IMR-90 (cell line): Measurements from ENCODE around the gene NOL8. TPM values are rescaled to one million over a fixed set of nuclear protein-coding genes. Genes with fewer than 3 reads are reported as not detected.

Experiments
- ATAC-seq: fragments of 200-7000 bp; cut with Tn5 transposase; 2 replicates; pipeline ENCODE4 v1.9.1; 2020; ENCODE audit warnings: low read depth, mild to moderate bottlenecking, moderate library complexity
- BruUV-seq: library from RNA; stranded (reverse); fragments of 400-500 nt; replicated peaks from 2 replicates; lab custom pipeline; 2021; lab: Mats Ljungman, UMichigan
- CTCF ChIA-PET: fragments of 300-600 bp; formaldehyde crosslinking; extraction: SDS; loops from one replicate; lab custom pipeline; 2021; ENCODE audit warnings: antibody characterized with exemption; lab: Yijun Ruan, JAX
- POLR2A ChIA-PET: fragments of 300-600 bp; sonication (Branson Sonifier 250); formaldehyde crosslinking; loops from one replicate; lab custom pipeline; 2022; ENCODE audit warnings: antibody characterized with exemption; ENCODE audit not compliant: unreplicated experiment; lab: Charles Lee
- DNase-seq: peaks from one replicate; pipeline ENCODE4 v3.0.0; 2013
- H2AFZ ChIP-seq: replicated peaks from 2 replicates; pipeline ENCODE3; 2013; ENCODE audit warnings: low read length, mild to moderate bottlenecking; ENCODE audit not compliant: poor library complexity
- H2AK5ac ChIP-seq: 2 replicates; pipeline ENCODE4 v1.6.1; 2013; ENCODE audit warnings: low read depth, low read length, inconsistent platforms
- H2AK9ac ChIP-seq: replicated peaks from 2 replicates; pipeline ENCODE3; 2013; ENCODE audit warnings: mild to moderate bottlenecking, low read depth, low read length, moderate library complexity; ENCODE audit not compliant: poor library complexity
- H2BK120ac ChIP-seq: 2 replicates; pipeline ENCODE4 v1.6.1; 2013; ENCODE audit warnings: low read depth, low read length, inconsistent platforms
- H2BK15ac ChIP-seq: 3 replicates; pipeline ENCODE4 v1.6.1; 2013; ENCODE audit warnings: low read depth, low read length, inconsistent platforms
- H2BK20ac ChIP-seq: 2 replicates; pipeline ENCODE4 v1.6.1; 2013; ENCODE audit warnings: low read depth, mild to moderate bottlenecking, inconsistent platforms, low read length, moderate library complexity
- H2BK5ac ChIP-seq: 2 replicates; pipeline ENCODE4 v1.6.1; 2013; ENCODE audit warnings: mild to moderate bottlenecking, low read depth, low read length, inconsistent platforms; ENCODE audit not compliant: poor library complexity, severe bottlenecking
- H3K14ac ChIP-seq: replicated peaks from 2 replicates; pipeline ENCODE4 v1.6.1; 2013; ENCODE audit warnings: low read depth, low read length, inconsistent platforms
- H3K18ac ChIP-seq: 2 replicates; pipeline ENCODE4 v1.6.1; 2013; ENCODE audit warnings: low read depth, low read length, control low read depth
- H3K23ac ChIP-seq: 2 replicates; pipeline ENCODE4 v1.6.1; 2013; ENCODE audit warnings: low read depth, low read length, inconsistent platforms
- H3K27ac ChIP-seq: 2 replicates; pipeline ENCODE4 v1.5.1; 2013; ENCODE audit warnings: mild to moderate bottlenecking, control low read depth, low read length; ENCODE audit not compliant: insufficient read depth
- H3K27me3 ChIP-seq: 2 replicates; pipeline ENCODE4 v1.6.1; 2013; ENCODE audit warnings: low read length; ENCODE audit not compliant: control insufficient read depth, insufficient read depth
- H3K36me3 ChIP-seq: 2 replicates; pipeline ENCODE4 v1.6.1; 2013; ENCODE audit warnings: low read length, mixed read lengths; ENCODE audit not compliant: control insufficient read depth, insufficient read depth
- H3K4ac ChIP-seq: 2 replicates; pipeline ENCODE4 v1.6.1; 2013; ENCODE audit warnings: low read depth, low read length, inconsistent platforms
- H3K4me1 ChIP-seq: 2 replicates; pipeline ENCODE4 v1.6.1; 2013; ENCODE audit warnings: low read length, mixed read lengths; ENCODE audit not compliant: control insufficient read depth, insufficient read depth
- H3K4me2 ChIP-seq: 2 replicates; pipeline ENCODE4 v1.6.1; 2013; ENCODE audit warnings: low read depth, mild to moderate bottlenecking, control low read depth, low read length, moderate library complexity
- H3K4me3 ChIP-seq: 2 replicates; pipeline ENCODE4 v1.5.1; 2013; ENCODE audit warnings: low read depth, mild to moderate bottlenecking, control low read depth, low read length, moderate library complexity; ENCODE audit not compliant: insufficient read depth
- H3K56ac ChIP-seq: 2 replicates; pipeline ENCODE4 v1.6.1; 2013; ENCODE audit warnings: low read length, inconsistent platforms; ENCODE audit not compliant: insufficient read depth; ENCODE audit errors: extremely low read depth
- H3K79me1 ChIP-seq, 2 experiments: 2 replicates each; pipeline ENCODE4 v1.6.1; 2013; ENCODE audit warnings: low read length in 2 of 2, inconsistent platforms in 1 of 2, low read depth in 1 of 2
- H3K9ac ChIP-seq: 2 replicates; pipeline ENCODE4 v1.6.1; 2013; ENCODE audit warnings: low read depth, low read length, control low read depth
- H3K9me1 ChIP-seq: 2 replicates; pipeline ENCODE4 v1.6.1; 2013; ENCODE audit warnings: low read length, inconsistent platforms; ENCODE audit not compliant: insufficient read depth
- H3K9me3 ChIP-seq: 2 replicates; pipeline ENCODE4 v1.6.1; 2013; ENCODE audit warnings: low read length; ENCODE audit not compliant: control insufficient read depth, insufficient read depth
- H4K20me1 ChIP-seq: 2 replicates; pipeline ENCODE4 v1.6.1; 2013; ENCODE audit warnings: low read length, inconsistent platforms; ENCODE audit not compliant: insufficient read depth
- H4K5ac ChIP-seq: 2 replicates; pipeline ENCODE4 v1.6.1; 2013; ENCODE audit warnings: mild to moderate bottlenecking, low read depth, low read length, control low read depth
- H4K8ac ChIP-seq, 2 experiments: 2 replicates each; pipeline ENCODE4 v1.6.1; 2013; ENCODE audit warnings: low read depth in 2 of 2, low read length in 2 of 2, control low read depth in 1 of 2, inconsistent platforms in 1 of 2
- H4K91ac ChIP-seq: 2 replicates; pipeline ENCODE4 v1.6.1; 2013; ENCODE audit warnings: low read depth, low read length, inconsistent platforms; ENCODE audit not compliant: insufficient read depth
- MAFK ChIP-seq: IDR thresholded peaks from 2 replicates; pipeline ENCODE4 v1.6.1; 2012; ENCODE audit warnings: low read depth, low read length, improper control_type of control experiment
- NFE2L2 ChIP-seq: fragments of 150-350 bp; IDR thresholded peaks from 2 replicates; pipeline ENCODE4 v1.6.1; 2016; ENCODE audit warnings: low read depth, mild to moderate bottlenecking, low read length
- POLR2A ChIP-seq: IDR thresholded peaks from 2 replicates; pipeline ENCODE4 v1.6.1; 2012; ENCODE audit warnings: mild to moderate bottlenecking, low read depth, low read length
- WGBS, 2 experiments: methylation state at CpG; one replicate each; pipeline versions ENCODE4 v1.1.5 to v1.1.7; 2013; ENCODE audit warnings: missing lambda C conversion rate in 2 of 2; ENCODE audit not compliant: insufficient read length in 1 of 2; ENCODE audit errors: extremely low coverage in 2 of 2; 5-methylcytosine and 5-hydroxymethylcytosine counted together
- dilution Hi-C: fragments of 300-500 bp; cut with HindIII; formaldehyde crosslinking; loops from one replicate; pipeline ENCODE4 v1.14.3; 2018; ENCODE audit warnings: low sequenced_read_pairs; ENCODE audit not compliant: unreplicated experiment
- in situ Hi-C: fragments of 300-500 bp; cut with MboI; formaldehyde crosslinking; loops from 3 replicates; pipeline ENCODE4 v1.14.3; 2019; ENCODE audit warnings: low sequenced_read_pairs, inconsistent platforms, mixed read lengths
- intact Hi-C: fragments of 100-400 bp; cut with micrococcal nuclease; formaldehyde crosslinking; loops from 2 replicates; pipeline ENCODE4 v1.10.0; 2022
- polyA plus RNA-seq, 3 experiments: library from polyadenylated mRNA; depleted of rRNA; stranded (reverse); fragments of >200 nt; gene quantifications; 2 replicates each; pipeline ENCODE4 v1.2.3, GENCODE V29; 2012; ENCODE audit warnings: low replicate concordance in 1 of 3
- total RNA-seq: library from RNA; depleted of rRNA; stranded (reverse); fragments of >200 nt; gene quantifications from 2 replicates; pipeline ENCODE4 v1.2.3, GENCODE V29; 2012

Gene NOL8
- total and polyA plus RNA-seq, 2 of the 4 experiments (the other 2 are of a cell fraction): 10.1 to 18.3 TPM

DNA sequence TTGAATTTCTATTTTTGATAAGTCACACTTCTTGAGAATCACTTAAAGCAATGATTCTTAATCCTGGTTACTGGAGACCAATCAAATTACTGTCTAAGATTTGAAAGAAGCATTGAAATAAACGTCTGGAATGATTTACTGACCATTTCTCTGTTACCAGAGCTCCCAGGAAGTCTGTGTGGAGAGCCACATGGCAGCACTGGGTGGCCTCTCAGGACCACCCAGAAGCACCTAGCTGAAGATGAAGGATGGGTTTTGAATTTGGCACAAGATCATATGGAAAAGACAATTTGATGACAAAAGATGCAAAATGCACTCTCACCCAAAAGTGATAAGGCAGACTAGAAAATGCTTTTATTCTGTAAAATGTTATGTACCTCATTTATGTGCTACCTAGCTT is 62.0 kb downstream of the NOL8 start:
- H2AK9ac ChIP-seq: no peak overlapping the region

More for the DNA sequence above, 62.0 kb downstream of the NOL8 start:
- in situ Hi-C loops (loop anchor here (5.0 kb wide), 1 partner anchor 44 kb away; no protein-coding TSS in a partner anchor), dilution Hi-C loops (no loop called here), intact Hi-C loops (no loop called here)
- Histone ChIP-seq H3K4me3 (no peak overlapping the region), H4K91ac (no peak overlapping the region), H3K36me3 (peaks cover 75% of the 10 kb centered on the region), H3K56ac (no peak overlapping the region), H2AFZ (no peak overlapping the region), H3K4ac (no peak overlapping the region), H4K5ac (no peak overlapping the region), H2BK15ac (no peak overlapping the region), H4K8ac (no peak overlapping the region), H2BK120ac (no peak overlapping the region), H3K9me1 (peaks cover 12% of the 10 kb centered on the region; the same call in 1 of the 2 replicates), H4K20me1 (peaks cover 6% of the 10 kb centered on the region; the same call in 1 of the 2 replicates), H3K27ac (no peak overlapping the region), H3K14ac (no peak overlapping the region), H3K4me2 (no peak overlapping the region), H3K9me3 (no peaks in the 10 kb centered on the region), H3K9ac (no peak overlapping the region), H3K4me1 (peaks cover 2% of the 10 kb centered on the region; the same call in 1 of the 2 replicates), H3K23ac (no peak overlapping the region), H2AK5ac (no peak overlapping the region), H2BK5ac (no peak overlapping the region), H3K18ac (no peak overlapping the region), H3K79me1 (peaks cover 16 to 63% of the 10 kb centered on the region in 2 experiments), H2BK20ac (no peak overlapping the region), H3K27me3 (no peaks in the 10 kb centered on the region)
- TF ChIP-seq POLR2A: no peak
- no peak for TF ChIP-seq MAFK
- no peak for TF ChIP-seq NFE2L2
- 60% methylated on average over 1 of the region's 1 CpG; no CpG with 5 or more reads in 1 of the 2 experiments for WGBS, 2 experiments
- CTCF ChIA-PET: interaction anchor here (0.6 to 1.0 kb wide), 3 partner anchors 11 to 497 kb away, joined by 3 to 4 read pairs (median 3); no protein-coding TSS in a partner anchor
- ATAC-seq (no peak), DNase-seq (no peak)
- BruUV-seq: no TSS peak
- POLR2A ChIA-PET: no interaction called here
